Transverse colon (tissue), 4 donors: Measurements from ENCODE around the gene SF1.

Experiments
- POLR2A ChIP-seq: fragments of 450-650 bp; IDR thresholded peaks from one replicate; pipeline ENCODE4 v1.6.1; 2016; ENCODE audit warnings: antibody characterized with exemption, mild to moderate bottlenecking, moderate library complexity
- POLR2AphosphoS5 ChIP-seq, 3 donors: sonication (generic); formaldehyde crosslinking; IDR thresholded peaks; one replicate each; pipeline ENCODE4 v1.6.1; 2016; ENCODE audit warnings: antibody characterized with exemption in 3 of 3
- TF ChIP-seq, protein P1 (sequence below), 5 experiments: fragments of 200-600 bp in 3 of 5; fragments of 450-650 bp in 2 of 5; sonication (generic) in 3 of 5; IDR thresholded peaks; 1 replicate in 2 of 5; 2 replicates in 3 of 5; pipeline ENCODE4 v1.5.1; 2016 to 2017; ENCODE audit warnings: antibody characterized with exemption in 5 of 5, inconsistent platforms in 3 of 5, mild to moderate bottlenecking in 2 of 5, moderate library complexity in 1 of 5

DNA sequence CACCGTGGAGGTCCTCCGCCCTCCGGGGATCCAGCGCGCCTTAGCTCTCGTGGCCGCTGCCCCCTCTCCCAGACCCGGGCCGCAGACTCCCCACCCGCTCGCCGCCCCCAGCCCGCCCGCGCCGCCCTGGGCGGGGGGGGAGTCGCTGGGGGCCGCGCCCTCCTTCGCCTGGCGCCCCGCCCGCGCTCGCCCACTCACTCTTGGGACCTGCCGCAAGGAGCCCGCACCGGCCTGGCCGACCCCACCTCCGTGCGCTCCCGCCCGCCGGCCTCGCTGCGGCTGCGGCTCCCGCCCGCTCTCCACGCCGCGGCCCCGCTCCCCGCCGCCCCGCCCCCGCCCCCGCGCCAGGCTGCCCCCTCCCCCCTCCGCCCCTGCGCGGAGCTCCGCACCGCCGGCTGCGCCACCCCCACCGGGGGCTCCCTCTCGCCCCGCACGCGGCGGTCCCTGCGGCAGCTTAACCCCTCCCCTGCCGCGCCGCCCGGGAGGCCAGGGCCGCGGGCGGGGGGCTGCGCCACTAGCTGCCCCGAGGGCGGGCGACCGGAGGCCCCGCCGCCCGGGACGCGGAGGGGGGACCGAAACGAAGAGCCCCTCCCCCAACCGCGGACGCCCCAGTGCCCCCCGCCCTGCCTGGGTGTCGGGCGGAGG lies 33.7 kb downstream of the SF1 start:
- TF ChIP-seq, protein P1, sequence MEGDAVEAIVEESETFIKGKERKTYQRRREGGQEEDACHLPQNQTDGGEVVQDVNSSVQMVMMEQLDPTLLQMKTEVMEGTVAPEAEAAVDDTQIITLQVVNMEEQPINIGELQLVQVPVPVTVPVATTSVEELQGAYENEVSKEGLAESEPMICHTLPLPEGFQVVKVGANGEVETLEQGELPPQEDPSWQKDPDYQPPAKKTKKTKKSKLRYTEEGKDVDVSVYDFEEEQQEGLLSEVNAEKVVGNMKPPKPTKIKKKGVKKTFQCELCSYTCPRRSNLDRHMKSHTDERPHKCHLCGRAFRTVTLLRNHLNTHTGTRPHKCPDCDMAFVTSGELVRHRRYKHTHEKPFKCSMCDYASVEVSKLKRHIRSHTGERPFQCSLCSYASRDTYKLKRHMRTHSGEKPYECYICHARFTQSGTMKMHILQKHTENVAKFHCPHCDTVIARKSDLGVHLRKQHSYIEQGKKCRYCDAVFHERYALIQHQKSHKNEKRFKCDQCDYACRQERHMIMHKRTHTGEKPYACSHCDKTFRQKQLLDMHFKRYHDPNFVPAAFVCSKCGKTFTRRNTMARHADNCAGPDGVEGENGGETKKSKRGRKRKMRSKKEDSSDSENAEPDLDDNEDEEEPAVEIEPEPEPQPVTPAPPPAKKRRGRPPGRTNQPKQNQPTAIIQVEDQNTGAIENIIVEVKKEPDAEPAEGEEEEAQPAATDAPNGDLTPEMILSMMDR (IDR thresholded peaks at IDR 0.05), result no peak
- TF ChIP-seq POLR2A (no peak), POLR2AphosphoS5 (IDR thresholded peaks at IDR 0.05) (no peak)
